Measurements from ENCODE around the gene SLBP. TPM values are rescaled to one million over a fixed set of nuclear protein-coding genes. Genes with fewer than 3 reads are reported as not detected.
A peak's percentile ranks its signal among the peaks of the same experiment; 100 is the strongest.

Gene SLBP
- 53.4 TPM for polyA plus RNA-seq (2013)

- Histone ChIP-seq H3K36me3 (ENCODE audit: control insufficient read depth in 4 of 4, insufficient read depth in 4 of 4, low read length in 3 of 4) (peaks cover 0 to 42% (median 14%) of the 10 kb centered on the region in 4 experiments), H3K9me3 (ENCODE audit: control extremely low read depth in 1 of 5, control insufficient read depth in 4 of 5, insufficient read depth in 2 of 5, low read depth in 1 of 5, low read length in 4 of 5) (no peaks in the 10 kb centered on the region), H3K4me1 (ENCODE audit: control extremely low read depth in 1 of 4, control insufficient read depth in 4 of 4, insufficient read depth in 4 of 4, low read length in 3 of 4) (peaks cover 10 to 60% (median 56%) of the 10 kb centered on the region in 4 experiments), H3K4me3 (ENCODE audit: control insufficient read depth in 1 of 7, extremely low read depth in 1 of 7, insufficient read depth in 4 of 7, low read depth in 2 of 7, low read length in 6 of 7) (peak within 1 kb of the TSS; percentile 79 to 98 (median 91)), H3K27me3 (replicated peaks in 2 of 5; ENCODE audit: control insufficient read depth in 4 of 5, insufficient read depth in 5 of 5, low read length in 4 of 5) (no peaks in the 10 kb centered on the region), H3K27ac (ENCODE audit: insufficient read depth in 1 of 2, low read depth in 1 of 2, low read length in 2 of 2, poor library complexity in 1 of 2, severe bottlenecking in 2 of 2) (peak within 1 kb of the TSS; percentile 94 to 97)
- under 1% methylated on average over 95 of the region's 98 CpGs for WGBS (ENCODE audit: insufficient coverage)
- DNase-seq, result peak; percentile 97 to 98 (median 98)
- ChIA-PET POLR2A (interaction anchor here (0.8 to 2.1 kb wide), 6 partner anchors 9 to 21 kb away, joined by 3 to 22 read pairs (median 8); partner anchors contain the start of genes TACC3 and TMEM129), CTCF (interaction anchor here (7.1 to 29.6 kb wide), 2 partner anchors 14 to 20 kb away, joined by 88 to 705 read pairs; partner anchors contain the start of genes TACC3 and TMEM129)
Observed at GRCh38 chr4:1712216-1713002, at the start of gene SLBP. Gene SLBP, minus strand, starts transcription at chr4:1712319. Its CDS starts 131 bp downstream, at chr4:1712188.

GRCh38 chr4:1761130-1761689, 49.1 kb upstream of the SLBP start:
- H3K27me3 ChIP-seq (replicated peaks in 2 of 5; ENCODE audit: control insufficient read depth in 4 of 5, insufficient read depth in 5 of 5, low read length in 4 of 5), result no peaks in the 10 kb centered on the region
- H3K36me3 ChIP-seq (ENCODE audit: control insufficient read depth in 4 of 4, insufficient read depth in 4 of 4, low read length in 3 of 4), result no peaks in the 10 kb centered on the region
- no peak overlapping the region for H3K27ac ChIP-seq (ENCODE audit: insufficient read depth in 1 of 2, low read depth in 1 of 2, low read length in 2 of 2, poor library complexity in 1 of 2, severe bottlenecking in 2 of 2)
- no peak for DNase-seq
- no peak overlapping the region for H3K4me3 ChIP-seq (ENCODE audit: control insufficient read depth in 1 of 7, extremely low read depth in 1 of 7, insufficient read depth in 4 of 7, low read depth in 2 of 7, low read length in 6 of 7)
- WGBS (ENCODE audit: insufficient coverage), result 90% methylated on average over 13 of the region's 32 CpGs
- POLR2A ChIA-PET, result no interaction called here
- H3K4me1 ChIP-seq (ENCODE audit: control extremely low read depth in 1 of 4, control insufficient read depth in 4 of 4, insufficient read depth in 4 of 4, low read length in 3 of 4), result peaks cover 0 to 40% (median 29%) of the 10 kb centered on the region in 4 experiments
- CTCF ChIA-PET, result interaction anchor here (1.1 to 3.7 kb wide), 2 partner anchors 48 to 139 kb away, joined by 3 to 18 read pairs; no protein-coding TSS in a partner anchor
- H3K9me3 ChIP-seq (ENCODE audit: control extremely low read depth in 1 of 5, control insufficient read depth in 4 of 5, insufficient read depth in 2 of 5, low read depth in 1 of 5, low read length in 4 of 5), result no peaks in the 10 kb centered on the region

GRCh38 chr4:1760521-1761071, 48.5 kb upstream of the SLBP start:
- Histone ChIP-seq H3K27me3 (replicated peaks in 2 of 5; ENCODE audit: control insufficient read depth in 4 of 5, insufficient read depth in 5 of 5, low read length in 4 of 5) (no peaks in the 10 kb centered on the region), H3K9me3 (ENCODE audit: control extremely low read depth in 1 of 5, control insufficient read depth in 4 of 5, insufficient read depth in 2 of 5, low read depth in 1 of 5, low read length in 4 of 5) (no peaks in the 10 kb centered on the region), H3K27ac (ENCODE audit: insufficient read depth in 1 of 2, low read depth in 1 of 2, low read length in 2 of 2, poor library complexity in 1 of 2, severe bottlenecking in 2 of 2) (no peak overlapping the region), H3K36me3 (ENCODE audit: control insufficient read depth in 4 of 4, insufficient read depth in 4 of 4, low read length in 3 of 4) (no peaks in the 10 kb centered on the region), H3K4me1 (ENCODE audit: control extremely low read depth in 1 of 4, control insufficient read depth in 4 of 4, insufficient read depth in 4 of 4, low read length in 3 of 4) (peaks cover 0 to 42% (median 34%) of the 10 kb centered on the region in 4 experiments), H3K4me3 (ENCODE audit: control insufficient read depth in 1 of 7, extremely low read depth in 1 of 7, insufficient read depth in 4 of 7, low read depth in 2 of 7, low read length in 6 of 7) (no peak overlapping the region)
- POLR2A ChIA-PET, result no interaction called here
- 70% methylated on average over 6 of the region's 25 CpGs for WGBS (ENCODE audit: insufficient coverage)
- CTCF ChIA-PET, result interaction anchor here (1.0 to 3.7 kb wide), 7 partner anchors 9 to 139 kb away, joined by 3 to 18 read pairs (median 5); no protein-coding TSS in a partner anchor
- no peak for DNase-seq

- H3K27ac ChIP-seq (ENCODE audit: insufficient read depth in 1 of 2, low read depth in 1 of 2, low read length in 2 of 2, poor library complexity in 1 of 2, severe bottlenecking in 2 of 2), result no peak overlapping the region
- WGBS (ENCODE audit: insufficient coverage), result 54% methylated on average over 11 of the region's 13 CpGs
- ChIA-PET POLR2A (interaction anchor here (0.5 kb wide), 1 partner anchor 124 kb away, joined by 4 read pairs; no protein-coding TSS in a partner anchor), CTCF (interaction anchor here (1.0 to 3.7 kb wide), 10 partner anchors 8 to 147 kb away, joined by 3 to 18 read pairs (median 5); no protein-coding TSS in a partner anchor)
- H3K4me1 ChIP-seq (ENCODE audit: control extremely low read depth in 1 of 4, control insufficient read depth in 4 of 4, insufficient read depth in 4 of 4, low read length in 3 of 4), result peaks cover 0 to 49% (median 41%) of the 10 kb centered on the region in 4 experiments
- H3K4me3 ChIP-seq (ENCODE audit: control insufficient read depth in 1 of 7, extremely low read depth in 1 of 7, insufficient read depth in 4 of 7, low read depth in 2 of 7, low read length in 6 of 7), result no peak overlapping the region
- no peaks in the 10 kb centered on the region for H3K36me3 ChIP-seq (ENCODE audit: control insufficient read depth in 4 of 4, insufficient read depth in 4 of 4, low read length in 3 of 4)
- H3K27me3 ChIP-seq (replicated peaks in 2 of 5; ENCODE audit: control insufficient read depth in 4 of 5, insufficient read depth in 5 of 5, low read length in 4 of 5), result no peaks in the 10 kb centered on the region
- H3K9me3 ChIP-seq (ENCODE audit: control extremely low read depth in 1 of 5, control insufficient read depth in 4 of 5, insufficient read depth in 2 of 5, low read depth in 1 of 5, low read length in 4 of 5), result no peaks in the 10 kb centered on the region
- peak in 1 of 3 donors; percentile 37 for DNase-seq
Observed at GRCh38 chr4:1759818-1760223, 47.7 kb upstream of the SLBP start.

GRCh38 chr4:1759170-1759817, 47.2 kb upstream of the SLBP start:
- H3K9me3 ChIP-seq (ENCODE audit: control extremely low read depth in 1 of 5, control insufficient read depth in 4 of 5, insufficient read depth in 2 of 5, low read depth in 1 of 5, low read length in 4 of 5), result no peaks in the 10 kb centered on the region
- no peak overlapping the region for H3K4me3 ChIP-seq (ENCODE audit: control insufficient read depth in 1 of 7, extremely low read depth in 1 of 7, insufficient read depth in 4 of 7, low read depth in 2 of 7, low read length in 6 of 7)
- no peak for DNase-seq
- H3K27me3 ChIP-seq (replicated peaks in 2 of 5; ENCODE audit: control insufficient read depth in 4 of 5, insufficient read depth in 5 of 5, low read length in 4 of 5), result no peaks in the 10 kb centered on the region
- H3K4me1 ChIP-seq (ENCODE audit: control extremely low read depth in 1 of 4, control insufficient read depth in 4 of 4, insufficient read depth in 4 of 4, low read length in 3 of 4), result peaks cover 0 to 51% (median 44%) of the 10 kb centered on the region in 4 experiments
- H3K36me3 ChIP-seq (ENCODE audit: control insufficient read depth in 4 of 4, insufficient read depth in 4 of 4, low read length in 3 of 4), result no peaks in the 10 kb centered on the region
- ChIA-PET CTCF (interaction anchor here (1.0 to 3.7 kb wide), 12 partner anchors 8 to 148 kb away, joined by 3 to 18 read pairs (median 4); no protein-coding TSS in a partner anchor), POLR2A (no interaction called here)
- no peak overlapping the region for H3K27ac ChIP-seq (ENCODE audit: insufficient read depth in 1 of 2, low read depth in 1 of 2, low read length in 2 of 2, poor library complexity in 1 of 2, severe bottlenecking in 2 of 2)
- WGBS (ENCODE audit: insufficient coverage), result 90% methylated on average over 14 of the region's 19 CpGs

- 90% methylated on average over 18 of the region's 27 CpGs for WGBS (ENCODE audit: insufficient coverage)
- no peaks in the 10 kb centered on the region for H3K9me3 ChIP-seq (ENCODE audit: control extremely low read depth in 1 of 5, control insufficient read depth in 4 of 5, insufficient read depth in 2 of 5, low read depth in 1 of 5, low read length in 4 of 5)
- ChIA-PET POLR2A (no interaction called here), CTCF (interaction anchor here (0.6 to 3.7 kb wide), 10 partner anchors 10 to 149 kb away, joined by 3 to 18 read pairs (median 4); no protein-coding TSS in a partner anchor)
- DNase-seq, result no peak
- H3K4me1 ChIP-seq (ENCODE audit: control extremely low read depth in 1 of 4, control insufficient read depth in 4 of 4, insufficient read depth in 4 of 4, low read length in 3 of 4), result peaks cover 0 to 53% (median 44%) of the 10 kb centered on the region in 4 experiments
- no peaks in the 10 kb centered on the region for H3K27me3 ChIP-seq (replicated peaks in 2 of 5; ENCODE audit: control insufficient read depth in 4 of 5, insufficient read depth in 5 of 5, low read length in 4 of 5)
- H3K4me3 ChIP-seq (ENCODE audit: control insufficient read depth in 1 of 7, extremely low read depth in 1 of 7, insufficient read depth in 4 of 7, low read depth in 2 of 7, low read length in 6 of 7), result no peak overlapping the region
- H3K27ac ChIP-seq (ENCODE audit: insufficient read depth in 1 of 2, low read depth in 1 of 2, low read length in 2 of 2, poor library complexity in 1 of 2, severe bottlenecking in 2 of 2), result no peak overlapping the region
- no peaks in the 10 kb centered on the region for H3K36me3 ChIP-seq (ENCODE audit: control insufficient read depth in 4 of 4, insufficient read depth in 4 of 4, low read length in 3 of 4)
Observed at GRCh38 chr4:1758306-1759121, 46.4 kb upstream of the SLBP start.

Measured in common myeloid progenitor, CD34-positive (primary cell).